DND-41 (cell line): Measurements from ENCODE around the gene ACP2.

Source experiments
- EZH2 ChIP-seq: IDR thresholded peaks from 3 replicates; pipeline ENCODE4 v1.6.1; 2012; ENCODE audit warnings: borderline replicate concordance, low read depth, mild to moderate bottlenecking, moderate library complexity, low read length, inconsistent platforms; ENCODE audit not compliant: severe bottlenecking
- TF ChIP-seq, protein P1 (sequence below): IDR thresholded peaks from 2 replicates; pipeline ENCODE4 v1.5.1; 2012; ENCODE audit warnings: borderline replicate concordance, low read length, moderate library complexity, mild to moderate bottlenecking; ENCODE audit not compliant: poor library complexity, severe bottlenecking; ENCODE audit errors: extremely low read depth

DNA sequence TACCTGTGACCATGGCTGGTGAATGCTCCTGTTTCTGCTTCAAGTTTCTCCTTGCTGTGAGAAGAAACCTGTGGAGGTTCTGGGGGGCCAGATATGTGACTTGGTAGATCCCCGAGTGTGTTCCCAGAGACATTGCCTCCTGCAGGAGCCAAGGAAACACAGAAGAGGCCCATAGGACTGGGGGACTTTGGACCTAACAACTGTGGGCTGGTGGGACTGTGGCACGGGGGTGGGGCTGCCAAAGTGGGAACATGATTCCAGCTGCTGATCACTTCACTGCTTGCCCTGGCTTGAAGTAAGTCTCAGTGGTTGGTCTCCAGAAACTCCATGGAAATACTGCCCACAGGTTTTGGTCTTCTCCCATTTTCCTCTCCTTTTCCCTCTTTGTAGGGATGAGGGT, 5.0 kb upstream of the ACP2 start:
- TF ChIP-seq, protein P1, sequence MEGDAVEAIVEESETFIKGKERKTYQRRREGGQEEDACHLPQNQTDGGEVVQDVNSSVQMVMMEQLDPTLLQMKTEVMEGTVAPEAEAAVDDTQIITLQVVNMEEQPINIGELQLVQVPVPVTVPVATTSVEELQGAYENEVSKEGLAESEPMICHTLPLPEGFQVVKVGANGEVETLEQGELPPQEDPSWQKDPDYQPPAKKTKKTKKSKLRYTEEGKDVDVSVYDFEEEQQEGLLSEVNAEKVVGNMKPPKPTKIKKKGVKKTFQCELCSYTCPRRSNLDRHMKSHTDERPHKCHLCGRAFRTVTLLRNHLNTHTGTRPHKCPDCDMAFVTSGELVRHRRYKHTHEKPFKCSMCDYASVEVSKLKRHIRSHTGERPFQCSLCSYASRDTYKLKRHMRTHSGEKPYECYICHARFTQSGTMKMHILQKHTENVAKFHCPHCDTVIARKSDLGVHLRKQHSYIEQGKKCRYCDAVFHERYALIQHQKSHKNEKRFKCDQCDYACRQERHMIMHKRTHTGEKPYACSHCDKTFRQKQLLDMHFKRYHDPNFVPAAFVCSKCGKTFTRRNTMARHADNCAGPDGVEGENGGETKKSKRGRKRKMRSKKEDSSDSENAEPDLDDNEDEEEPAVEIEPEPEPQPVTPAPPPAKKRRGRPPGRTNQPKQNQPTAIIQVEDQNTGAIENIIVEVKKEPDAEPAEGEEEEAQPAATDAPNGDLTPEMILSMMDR, result no peak
- TF ChIP-seq EZH2, result no peak
